ENCODE results near the gene PEX26.
"Not testable (repeated sequence)": the region's sequence is repeated elsewhere in the genome, so short reads cannot be mapped to it uniquely, and the experiment has no call there.

PEX26 gene

DNA sequence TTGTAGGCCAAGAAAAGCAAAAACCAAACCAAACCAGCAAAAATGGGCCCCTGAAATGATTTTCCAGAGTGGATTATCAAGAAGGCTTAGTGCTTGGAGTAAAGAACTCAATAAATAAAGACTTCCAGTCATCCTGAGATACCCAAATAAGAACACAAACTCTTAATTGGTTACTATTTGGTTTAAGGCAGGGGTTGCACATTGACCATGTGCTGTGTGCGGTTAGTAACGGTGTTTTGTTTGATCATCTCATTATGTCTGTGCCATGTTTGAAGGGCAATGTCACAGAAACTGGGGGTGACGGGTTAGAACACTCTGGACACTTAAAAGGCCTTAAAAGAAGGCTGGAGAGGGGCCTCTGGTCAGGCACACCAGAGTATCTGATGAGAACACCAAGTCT is 43.7 kb upstream of the PEX26 start:
- TF ChIP-seq, protein P1, sequence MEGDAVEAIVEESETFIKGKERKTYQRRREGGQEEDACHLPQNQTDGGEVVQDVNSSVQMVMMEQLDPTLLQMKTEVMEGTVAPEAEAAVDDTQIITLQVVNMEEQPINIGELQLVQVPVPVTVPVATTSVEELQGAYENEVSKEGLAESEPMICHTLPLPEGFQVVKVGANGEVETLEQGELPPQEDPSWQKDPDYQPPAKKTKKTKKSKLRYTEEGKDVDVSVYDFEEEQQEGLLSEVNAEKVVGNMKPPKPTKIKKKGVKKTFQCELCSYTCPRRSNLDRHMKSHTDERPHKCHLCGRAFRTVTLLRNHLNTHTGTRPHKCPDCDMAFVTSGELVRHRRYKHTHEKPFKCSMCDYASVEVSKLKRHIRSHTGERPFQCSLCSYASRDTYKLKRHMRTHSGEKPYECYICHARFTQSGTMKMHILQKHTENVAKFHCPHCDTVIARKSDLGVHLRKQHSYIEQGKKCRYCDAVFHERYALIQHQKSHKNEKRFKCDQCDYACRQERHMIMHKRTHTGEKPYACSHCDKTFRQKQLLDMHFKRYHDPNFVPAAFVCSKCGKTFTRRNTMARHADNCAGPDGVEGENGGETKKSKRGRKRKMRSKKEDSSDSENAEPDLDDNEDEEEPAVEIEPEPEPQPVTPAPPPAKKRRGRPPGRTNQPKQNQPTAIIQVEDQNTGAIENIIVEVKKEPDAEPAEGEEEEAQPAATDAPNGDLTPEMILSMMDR (conservative IDR thresholded peaks at IDR 0.05), result no peak
- TF ChIP-seq ZFX (IDR thresholded peaks at IDR 0.05), result no peak
- no peak overlapping the region for H3K27ac ChIP-seq

DNA sequence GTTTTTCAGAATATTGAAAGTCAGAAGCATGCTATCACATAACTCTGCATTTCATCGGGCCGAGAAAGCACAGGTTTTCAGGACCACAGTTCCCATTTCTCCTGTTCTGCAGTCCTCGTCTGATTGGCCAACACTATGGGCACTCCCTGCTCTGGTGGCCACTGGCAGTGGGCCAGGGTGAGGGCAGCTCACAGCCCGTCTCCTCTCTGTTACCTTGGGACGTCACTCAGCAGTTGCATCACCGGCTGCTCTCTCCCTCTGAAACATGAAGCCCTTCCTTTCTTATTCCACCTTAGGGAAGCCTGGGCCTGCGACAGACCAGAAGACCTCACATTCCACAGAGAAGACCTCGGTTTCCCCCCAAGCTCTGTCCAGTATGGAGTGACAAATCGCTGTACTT is 42.0 kb upstream of the PEX26 start:
- H3K27ac ChIP-seq, result no peak overlapping the region
- TF ChIP-seq, protein P1 (conservative IDR thresholded peaks at IDR 0.05), result no peak
- TF ChIP-seq ZFX (IDR thresholded peaks at IDR 0.05), result no peak

DNA sequence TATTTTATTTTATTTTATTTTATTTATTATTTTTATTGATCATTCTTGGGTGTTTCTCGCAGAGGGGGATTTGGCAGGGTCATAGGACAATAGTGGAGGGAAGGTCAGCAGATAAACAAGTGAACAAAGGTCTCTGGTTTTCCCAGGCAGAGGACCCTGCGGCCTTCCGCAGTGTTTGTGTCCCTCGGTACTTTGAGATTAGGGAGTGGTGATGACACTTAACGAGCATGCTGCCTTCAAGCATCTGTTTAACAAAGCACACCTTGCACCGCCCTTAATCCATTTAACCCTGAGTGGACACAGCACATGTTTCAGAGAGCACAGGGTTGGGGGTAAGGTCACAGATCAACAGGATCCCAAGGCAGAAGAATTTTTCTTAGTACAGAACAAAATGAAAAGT is 36.9 kb upstream of the PEX26 start:
- not testable (repeated sequence) for H3K27ac ChIP-seq

DNA sequence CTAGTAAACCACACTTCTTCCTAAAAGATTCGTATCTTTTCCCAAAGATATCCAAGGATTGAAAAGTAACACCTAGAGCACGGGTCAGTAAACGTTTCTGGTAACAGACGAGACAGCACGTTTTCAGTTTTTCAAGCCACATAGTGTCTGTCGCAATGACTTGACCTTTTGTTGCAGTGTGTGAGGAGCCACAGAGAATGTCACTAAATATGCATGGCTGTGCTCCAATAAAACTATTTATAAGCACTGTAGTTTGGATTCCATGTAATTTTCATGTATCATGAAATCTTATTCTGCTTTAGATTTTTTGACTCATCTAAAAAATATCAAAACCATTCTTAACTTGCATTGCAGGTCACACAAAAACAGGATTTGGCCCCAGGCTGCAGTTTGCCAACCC is 35.1 kb upstream of the PEX26 start:
- TF ChIP-seq, protein P1 (conservative IDR thresholded peaks at IDR 0.05), result no peak
- no peak for TF ChIP-seq ZFX (IDR thresholded peaks at IDR 0.05)
- H3K27ac ChIP-seq, result no peak overlapping the region

DNA sequence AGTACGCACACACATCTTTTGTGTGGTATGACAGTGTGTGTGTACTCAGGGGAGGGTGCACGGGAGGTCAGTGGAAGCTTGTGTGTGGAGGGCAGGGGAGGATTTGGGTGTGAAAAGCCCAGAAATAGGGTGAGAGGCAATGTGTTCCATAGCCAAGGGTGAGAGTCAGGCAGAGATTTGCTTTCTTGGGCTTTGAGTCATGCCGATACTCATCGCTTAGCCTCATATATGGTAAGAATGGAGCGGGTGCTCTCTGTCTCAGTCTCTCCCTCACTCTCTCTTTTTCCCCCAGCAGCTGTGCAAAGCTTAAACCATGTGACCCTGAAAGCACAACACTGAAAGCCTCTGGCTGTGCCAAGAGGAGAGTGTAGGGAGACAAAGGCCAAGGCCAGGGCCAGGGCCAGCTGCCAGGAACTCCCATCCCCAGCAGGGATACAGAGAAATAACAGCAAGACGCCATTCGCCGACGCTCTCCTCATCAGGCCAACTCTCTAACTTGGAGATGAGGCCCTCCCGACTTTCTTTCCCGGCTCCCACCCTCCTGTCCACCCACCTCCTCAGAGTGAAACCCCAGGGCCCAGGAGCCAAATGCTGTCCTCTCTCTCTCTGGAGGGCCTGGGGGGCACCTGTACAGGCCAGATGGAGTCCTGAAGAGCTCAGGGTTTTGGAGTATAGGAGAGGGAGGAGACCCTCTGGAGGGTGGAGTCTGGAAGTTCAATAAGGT is 33.1 kb upstream of the PEX26 start:
- no peak for TF ChIP-seq ZFX (IDR thresholded peaks at IDR 0.05)
- TF ChIP-seq, protein P1 (conservative IDR thresholded peaks at IDR 0.05), result no peak
- no peak overlapping the region for H3K27ac ChIP-seq

DNA sequence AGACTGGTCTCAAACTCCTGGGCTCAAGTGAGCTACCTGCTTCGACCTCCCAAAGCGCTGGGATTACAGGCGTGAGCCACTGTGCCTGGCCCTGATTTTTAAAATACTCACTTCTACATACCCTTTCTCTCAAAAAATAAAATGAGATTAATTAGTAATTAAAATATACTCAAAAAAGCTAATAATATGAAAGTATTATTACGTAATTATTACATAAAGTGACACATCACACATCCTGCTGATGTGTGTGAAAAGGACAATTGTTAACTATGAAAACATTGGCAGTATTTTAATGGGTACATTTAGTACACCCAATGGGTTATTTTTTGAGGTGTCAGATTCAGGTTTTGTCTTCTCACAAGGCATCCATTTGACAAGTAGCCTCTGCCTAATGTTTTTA is 32.0 kb upstream of the PEX26 start:
- TF ChIP-seq, protein P1 (conservative IDR thresholded peaks at IDR 0.05), result no peak
- TF ChIP-seq ZFX (IDR thresholded peaks at IDR 0.05), result no peak

DNA sequence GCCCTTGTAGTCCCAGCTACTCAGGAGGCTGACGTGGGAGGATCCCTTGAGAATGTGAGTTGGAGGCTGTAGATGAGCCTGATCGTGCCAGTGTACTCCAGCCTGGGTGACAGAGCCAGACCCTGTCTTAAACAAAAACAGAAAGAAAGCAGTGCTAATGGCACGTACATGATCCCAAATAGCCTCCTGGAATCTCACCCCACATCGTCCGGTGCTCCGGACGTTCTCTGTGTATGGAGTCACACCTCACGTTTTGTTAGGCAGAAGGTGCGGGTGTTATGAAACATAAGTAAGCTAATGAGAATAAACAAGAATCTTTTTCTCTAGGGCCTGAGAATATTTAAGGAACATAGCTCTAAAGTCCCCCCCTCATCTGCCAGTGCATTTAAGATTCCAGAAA is 29.7 kb upstream of the PEX26 start:
- H3K27ac ChIP-seq, result no peak overlapping the region

More for the DNA sequence above, 32.0 kb upstream of the PEX26 start:
- no peak overlapping the region for H3K27ac ChIP-seq

More for the DNA sequence above, 29.7 kb upstream of the PEX26 start:
- TF ChIP-seq, protein P1 (conservative IDR thresholded peaks at IDR 0.05), result no peak
- TF ChIP-seq ZFX (IDR thresholded peaks at IDR 0.05), result no peak
